Endothelial cell of umbilical vein (primary cell): ENCODE data around the gene GRIK1. TPM values are rescaled to one million over a fixed set of nuclear protein-coding genes. Genes with fewer than 3 reads are reported as not detected.
A peak's percentile ranks its signal among the peaks of the same experiment; 100 is the strongest.

ENCODE experiments used
- Bru-seq: library from RNA; stranded (reverse); fragments of 400-500 nt; gene quantifications from one replicate; lab custom pipeline; 2021; lab: Mats Ljungman, UMichigan
- BruChase-seq, 2 experiments: library from RNA; stranded (reverse); fragments of 400-500 nt; gene quantifications; one replicate each; lab custom pipeline; 2021; lab: Mats Ljungman, UMichigan
- BruUV-seq: library from RNA; stranded (reverse); fragments of 400-500 nt; replicated peaks from 2 replicates; lab custom pipeline; 2021; lab: Mats Ljungman, UMichigan
- CTCF ChIA-PET: fragments of 300-600, 350-600 bp; sonication (Branson Sonifier 250); formaldehyde crosslinking; loops from one replicate; lab custom pipeline; 2021; ENCODE audit warnings: antibody characterized with exemption, inconsistent platforms; lab: Charles Lee
- POLR2A ChIA-PET: fragments of 300-600, 350-600 bp; sonication (Branson Sonifier 250); formaldehyde crosslinking; loops from one replicate; lab custom pipeline; 2021; ENCODE audit warnings: antibody characterized with exemption, inconsistent platforms; lab: Charles Lee
- DNase-seq: peaks from one replicate; pipeline ENCODE4 v3.0.0-alpha.2; 2011; ENCODE audit warnings: low read depth, low spot score
- FAIRE-seq: peaks from 2 replicates; lab custom pipeline; 2011; peaks lifted over from hg19 to GRCh38; lab: Jason Lieb, UNC
- H2AFZ ChIP-seq: 2 replicates; pipeline ENCODE4 v1.6.0; 2012; ENCODE audit warnings: low read depth, low read length, control low read depth, inconsistent platforms
- H3K27ac ChIP-seq: 2 replicates; pipeline ENCODE4 v1.5.1; 2011; ENCODE audit warnings: low read depth, mild to moderate bottlenecking, control low read depth, low read length, moderate library complexity; ENCODE audit not compliant: insufficient read depth
- H3K27me3 ChIP-seq, 2 experiments: 2 replicates each; pipeline versions ENCODE4 v1.6.0 to v1.6.1; 2011; ENCODE audit warnings: low read length in 2 of 2, mixed read lengths in 1 of 2; ENCODE audit not compliant: control insufficient read depth in 2 of 2, insufficient read depth in 2 of 2
- H3K36me3 ChIP-seq, 2 experiments: 2 replicates in 1 of 2; 3 replicates in 1 of 2; pipeline ENCODE4 v1.5.1; 2011; ENCODE audit warnings: low read length in 2 of 2, mild to moderate bottlenecking in 1 of 2, moderate library complexity in 1 of 2; ENCODE audit not compliant: control insufficient read depth in 2 of 2, insufficient read depth in 2 of 2; ENCODE audit errors: extremely low read depth in 1 of 2
- H3K4me1 ChIP-seq: 3 replicates; pipeline ENCODE4 v1.5.1; 2011; ENCODE audit warnings: mild to moderate bottlenecking, low read length; ENCODE audit not compliant: control insufficient read depth, insufficient read depth; ENCODE audit errors: extremely low read depth
- H3K4me2 ChIP-seq: 2 replicates; pipeline ENCODE4 v1.6.1; 2011; ENCODE audit warnings: low read length, control low read depth, mixed read lengths; ENCODE audit not compliant: insufficient read depth
- H3K4me3 ChIP-seq, 3 experiments: fragments of 200-600 bp in 1 of 3; sonication (generic), shearing (Covaris generic) in 1 of 3; replicated peaks in 1 of 3; 2 replicates each; pipeline ENCODE4 v1.5.1; 2011 to 2016; ENCODE audit warnings: control low read depth in 3 of 3, low read length in 3 of 3, mild to moderate bottlenecking in 2 of 3, inconsistent platforms in 1 of 3, low read depth in 1 of 3, moderate library complexity in 1 of 3; ENCODE audit not compliant: insufficient read depth in 1 of 3
- H3K79me2 ChIP-seq: 2 replicates; pipeline ENCODE4 v1.6.0; 2012; ENCODE audit warnings: low read length, inconsistent platforms; ENCODE audit not compliant: control insufficient read depth, insufficient read depth
- H3K9ac ChIP-seq: replicated peaks from 2 replicates; pipeline ENCODE3; 2011; ENCODE audit warnings: low read length, control low read depth; ENCODE audit not compliant: insufficient read depth; ENCODE audit errors: extremely low read depth
- H3K9me1 ChIP-seq: replicated peaks from 3 replicates; pipeline ENCODE4 v1.6.0; 2011; ENCODE audit warnings: mild to moderate bottlenecking, low read length; ENCODE audit not compliant: control insufficient read depth, insufficient read depth; ENCODE audit errors: extremely low read depth
- H3K9me3 ChIP-seq: replicated peaks from 2 replicates; pipeline ENCODE4 v1.5.1; 2012; ENCODE audit warnings: low read length, inconsistent platforms; ENCODE audit not compliant: control insufficient read depth, insufficient read depth
- H4K20me1 ChIP-seq: replicated peaks from 2 replicates; pipeline ENCODE3; 2011; ENCODE audit warnings: mild to moderate bottlenecking, low read length; ENCODE audit not compliant: control insufficient read depth, insufficient read depth; ENCODE audit errors: extremely low read depth
- EZH2 ChIP-seq: IDR thresholded peaks from 2 replicates; pipeline ENCODE4 v1.6.1; 2012; ENCODE audit warnings: borderline replicate concordance, low read depth, mild to moderate bottlenecking, moderate library complexity, low read length, inconsistent platforms; ENCODE audit not compliant: severe bottlenecking
- FOS ChIP-seq: IDR thresholded peaks from 2 replicates; pipeline ENCODE4 v1.6.1; 2011; ENCODE audit warnings: mild to moderate bottlenecking, low read length, moderate library complexity, borderline replicate concordance; ENCODE audit not compliant: insufficient read depth
- GATA2 ChIP-seq: IDR thresholded peaks from 2 replicates; pipeline ENCODE4 v1.7.0; 2011; ENCODE audit warnings: low read depth, mild to moderate bottlenecking, moderate library complexity, mixed read lengths, low read length; ENCODE audit not compliant: insufficient read length, insufficient read depth
- JUN ChIP-seq: IDR thresholded peaks from 2 replicates; pipeline ENCODE4 v1.6.1; 2011; ENCODE audit warnings: borderline replicate concordance, low read depth; ENCODE audit not compliant: insufficient read length, insufficient read depth
- MYC ChIP-seq: IDR thresholded peaks from one replicate; pipeline ENCODE4 v1.6.1; 2011; ENCODE audit warnings: mild to moderate bottlenecking, low read depth, low read length
- POLR2A ChIP-seq: IDR thresholded peaks from 2 replicates; pipeline ENCODE4 v1.6.1; 2012; ENCODE audit warnings: low read depth, mild to moderate bottlenecking, control low read depth, low read length
- POLR2AphosphoS5 ChIP-seq: IDR thresholded peaks from 2 replicates; pipeline ENCODE4 v1.6.1; 2012; ENCODE audit warnings: low read depth, mild to moderate bottlenecking, control low read depth, low read length, moderate library complexity; ENCODE audit not compliant: insufficient read depth
- dilution Hi-C: fragments of 300-500 bp; cut with MboI; formaldehyde crosslinking; loops from one replicate; pipeline ENCODE4 v1.15.0; 2019; ENCODE audit warnings: low sequenced_read_pairs; ENCODE audit not compliant: extremely low pct_ligation_motif_present
- intact Hi-C: fragments of 100-400 bp; cut with micrococcal nuclease; formaldehyde crosslinking; loops from one replicate; pipeline ENCODE4 v1.10.0; 2022
- long read RNA-seq: library from polyadenylated mRNA; stranded (forward); transcript quantifications from one replicate; pipeline ENCODE4 v2.0.0, GENCODE V29; 2021
- polyA minus RNA-seq, 3 experiments: library from RNA; depleted of rRNA, polyadenylated mRNA; stranded (reverse); fragments of >200 nt; gene quantifications; 1 replicate in 1 of 3; 2 replicates in 2 of 3; pipeline ENCODE4 v1.2.3, GENCODE V29; 2011
- polyA plus RNA-seq, 4 experiments: library from polyadenylated mRNA; depleted of rRNA in 3 of 4; stranded (reverse) in 3 of 4; unstranded in 1 of 4; fragments of >200 nt; gene quantifications; 2 replicates each; pipeline versions ENCODE4 v1.2.1 to v1.2.3, GENCODE V29; 2011 to 2012; ENCODE audit warnings: missing spikeins in 1 of 4
- total RNA-seq: library from RNA; stranded (reverse); gene quantifications from 2 replicates; pipeline ENCODE4 v1.2.3, GENCODE V29; 2021
- TF ChIP-seq, protein P1 (sequence below), 2 donors: IDR thresholded peaks; 1 replicate in 1 of 2; 2 replicates in 1 of 2; pipeline ENCODE4 v1.5.1; 2011; ENCODE audit warnings: low read length in 2 of 2, mild to moderate bottlenecking in 2 of 2, moderate library complexity in 2 of 2, control low read depth in 1 of 2, inconsistent platforms in 1 of 2, low read depth in 1 of 2; ENCODE audit not compliant: insufficient read depth in 1 of 2; ENCODE audit errors: extremely low read depth in 1 of 2
- TF ChIP-seq, protein P2 (sequence below): IDR thresholded peaks from 2 replicates; pipeline ENCODE4 v1.6.1; 2011; ENCODE audit not compliant: insufficient read depth, insufficient read length

The GRIK1 gene
- total RNA-seq (not detected in 2 replicates), polyA plus RNA-seq (not detected in 2 replicates), polyA minus RNA-seq (not detected in 2 replicates), Bru-seq, nascent RNA (percentile 0 among the genes with signal in this experiment), BruChase-seq, experiment 1, labeled RNA remaining after a 6-hour chase (not detected), BruChase-seq, experiment 2, labeled RNA remaining after a 2-hour chase (not detected)
- polyA plus RNA-seq (2011; cell fraction: cytosol; rRNA removed): not detected in 2 replicates
- polyA plus RNA-seq (2011; cell fraction: nucleus; rRNA removed): not detected in 2 replicates
- not detected in 2 replicates for polyA plus RNA-seq (2012)
- not detected for polyA minus RNA-seq (2011; cell fraction: cytosol; rRNA and poly(A)+ RNA removed)
- polyA minus RNA-seq (2011; cell fraction: nucleus; rRNA and poly(A)+ RNA removed): not detected in 2 replicates
- long read RNA-seq: 0 reads

GRCh38 chr21:29939924-29940275 lies at the start of gene GRIK1:
GRIK1 (minus strand) TSS chr21:29939996.
- DNase-seq (no peak), FAIRE-seq (no peak)
- H3K4me3 ChIP-seq: no peak within 1 kb of the TSS
- H2AFZ ChIP-seq: no peak within 1 kb of the TSS
- H3K9ac ChIP-seq: no peak within 1 kb of the TSS
- no peaks in the 10 kb centered on the region for H3K79me2 ChIP-seq
- H3K27ac ChIP-seq: no peak within 1 kb of the TSS
- H3K27me3 ChIP-seq: peaks cover 2 to 8% of the 10 kb centered on the region in 2 experiments
- no peaks in the 10 kb centered on the region for H3K36me3 ChIP-seq
- no peaks in the 10 kb centered on the region for H4K20me1 ChIP-seq
- no TSS peak for BruUV-seq
- H3K9me3 ChIP-seq: no peaks in the 10 kb centered on the region
- H3K4me1 ChIP-seq: no peaks in the 10 kb centered on the region
- TF ChIP-seq GATA2: no peak
- TF ChIP-seq, protein P1, sequence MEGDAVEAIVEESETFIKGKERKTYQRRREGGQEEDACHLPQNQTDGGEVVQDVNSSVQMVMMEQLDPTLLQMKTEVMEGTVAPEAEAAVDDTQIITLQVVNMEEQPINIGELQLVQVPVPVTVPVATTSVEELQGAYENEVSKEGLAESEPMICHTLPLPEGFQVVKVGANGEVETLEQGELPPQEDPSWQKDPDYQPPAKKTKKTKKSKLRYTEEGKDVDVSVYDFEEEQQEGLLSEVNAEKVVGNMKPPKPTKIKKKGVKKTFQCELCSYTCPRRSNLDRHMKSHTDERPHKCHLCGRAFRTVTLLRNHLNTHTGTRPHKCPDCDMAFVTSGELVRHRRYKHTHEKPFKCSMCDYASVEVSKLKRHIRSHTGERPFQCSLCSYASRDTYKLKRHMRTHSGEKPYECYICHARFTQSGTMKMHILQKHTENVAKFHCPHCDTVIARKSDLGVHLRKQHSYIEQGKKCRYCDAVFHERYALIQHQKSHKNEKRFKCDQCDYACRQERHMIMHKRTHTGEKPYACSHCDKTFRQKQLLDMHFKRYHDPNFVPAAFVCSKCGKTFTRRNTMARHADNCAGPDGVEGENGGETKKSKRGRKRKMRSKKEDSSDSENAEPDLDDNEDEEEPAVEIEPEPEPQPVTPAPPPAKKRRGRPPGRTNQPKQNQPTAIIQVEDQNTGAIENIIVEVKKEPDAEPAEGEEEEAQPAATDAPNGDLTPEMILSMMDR (IDR thresholded peaks at IDR 0.05; ENCODE audit: extremely low read depth in 1 of 2, insufficient read depth in 1 of 2, low read depth in 1 of 2, low read length in 2 of 2): no peak
- no peak for TF ChIP-seq POLR2A
- TF ChIP-seq JUN: no peak
- TF ChIP-seq, protein P2, sequence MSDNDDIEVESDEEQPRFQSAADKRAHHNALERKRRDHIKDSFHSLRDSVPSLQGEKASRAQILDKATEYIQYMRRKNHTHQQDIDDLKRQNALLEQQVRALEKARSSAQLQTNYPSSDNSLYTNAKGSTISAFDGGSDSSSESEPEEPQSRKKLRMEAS: no peak
- TF ChIP-seq EZH2: no peak
- TF ChIP-seq FOS: no peak
- TF ChIP-seq MYC: no peak
- TF ChIP-seq POLR2AphosphoS5: no peak
- intact Hi-C loops (no loop called here), dilution Hi-C loops (no loop called here)
- no peak within 1 kb of the TSS for H3K4me2 ChIP-seq
- no peaks in the 10 kb centered on the region for H3K9me1 ChIP-seq
- POLR2A ChIA-PET: no interaction called here
- CTCF ChIA-PET: no interaction called here
